ENCODE data around the gene JPH3. TPM values are rescaled to one million over a fixed set of nuclear protein-coding genes. Genes with fewer than 3 reads are reported as not detected.

The JPH3 gene
- polyA plus RNA-seq, 2 of the 4 experiments (the other 2 are of a cell fraction): 0.36 to 1.6 TPM

DNA sequence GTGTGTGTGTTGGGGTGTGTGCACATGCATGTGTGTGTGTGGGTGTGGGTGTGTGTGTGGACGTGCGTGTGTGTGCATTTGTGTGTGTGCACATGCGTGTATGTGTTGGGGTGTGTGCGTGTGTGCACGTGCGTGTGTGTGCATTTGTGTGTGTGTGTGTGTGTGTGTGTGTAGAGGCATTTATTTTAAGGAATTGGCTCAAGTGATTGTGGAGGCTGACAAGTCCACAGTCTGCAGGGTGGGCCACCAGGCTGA lies 37.9 kb upstream of the JPH3 start:
- ATAC-seq: no peak
- no peak overlapping the region for H3K27ac ChIP-seq
- FAIRE-seq: no peak
- H3K4me1 ChIP-seq: no peaks in the 10 kb centered on the region
- TF ChIP-seq CBX8 (IDR thresholded peaks at IDR 0.05): no peak
- TF ChIP-seq, protein P1, sequence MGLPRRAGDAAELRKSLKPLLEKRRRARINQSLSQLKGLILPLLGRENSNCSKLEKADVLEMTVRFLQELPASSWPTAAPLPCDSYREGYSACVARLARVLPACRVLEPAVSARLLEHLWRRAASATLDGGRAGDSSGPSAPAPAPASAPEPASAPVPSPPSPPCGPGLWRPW (IDR thresholded peaks at IDR 0.05): no peak
- TF ChIP-seq ZC3H11A (IDR thresholded peaks at IDR 0.05): no peak
- no peak for TF ChIP-seq ZFP36 (IDR thresholded peaks at IDR 0.05; ENCODE audit: borderline replicate concordance, partially characterized antibody)
- 71% methylated on average over 6 of the region's 6 CpGs for WGBS (ENCODE audit: missing lambda C conversion rate)
- no peak for DNase-seq (ENCODE audit: low read depth in 1 of 2, low spot score in 1 of 2)
- ChIA-PET POLR2A (no interaction called here), CTCF (interaction anchor here (0.7 to 1.8 kb wide), 3 partner anchors 14 to 71 kb away, joined by 3 to 7 read pairs (median 4); no protein-coding TSS in a partner anchor)
- H3K4me2 ChIP-seq: no peak overlapping the region
- H3K4me3 ChIP-seq: no peak overlapping the region
- H3K9me3 ChIP-seq: no peaks in the 10 kb centered on the region

DNA sequence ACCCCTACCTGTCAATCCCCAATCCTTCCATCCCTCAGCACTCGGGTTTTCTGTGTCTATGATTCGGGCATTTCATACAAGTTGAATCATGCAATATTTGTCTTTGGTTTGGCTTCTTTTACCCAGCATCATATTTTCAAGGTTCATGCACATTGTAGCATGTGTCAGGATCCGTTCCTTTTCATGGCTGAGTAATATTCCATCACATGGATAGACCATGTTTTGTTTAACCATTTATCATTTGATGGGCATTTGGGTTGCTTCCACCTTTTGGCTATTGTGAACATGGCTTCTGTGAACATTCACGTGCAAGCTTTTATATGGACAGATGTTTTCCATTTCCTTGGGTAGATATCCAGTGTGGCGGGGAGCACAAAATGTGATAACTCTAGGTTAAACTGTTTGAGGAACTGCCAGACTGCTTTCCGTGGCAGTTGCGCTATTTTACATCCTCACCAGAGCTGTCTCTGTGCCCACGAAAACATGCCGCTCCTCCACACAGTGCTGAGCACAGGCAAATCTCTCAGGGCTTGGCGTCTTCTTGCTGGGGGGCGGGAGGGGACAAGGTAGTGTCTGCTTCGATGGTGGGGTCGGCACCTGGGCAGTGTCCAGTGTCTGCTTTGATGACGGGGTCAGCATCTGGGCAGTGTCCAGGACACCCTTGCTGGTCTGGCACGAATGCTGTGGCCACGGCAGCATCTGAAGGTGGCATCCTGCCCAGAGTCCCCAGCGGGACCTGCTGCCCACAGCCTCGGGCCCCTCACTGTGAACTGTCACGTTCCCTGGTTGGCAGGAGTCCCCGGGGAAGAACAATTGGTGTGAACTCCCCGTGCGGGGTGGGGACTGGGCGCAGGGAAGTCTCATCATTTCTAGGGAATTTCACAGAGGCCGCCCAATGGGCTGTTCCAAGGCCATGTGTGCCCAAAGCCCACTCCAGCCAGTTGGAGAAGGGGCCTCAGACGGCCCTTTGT lies 32.4 kb upstream of the JPH3 start:
- Histone ChIP-seq H3K9me3 (no peaks in the 10 kb centered on the region), H3K27ac (peak overlapping the region in 1 of 2 experiments; percentile 49; a peak in 3 of 6 replicates), H3K4me3 (no peak overlapping the region), H3K4me2 (no peak overlapping the region), H3K4me1 (peaks cover 14% of the 10 kb centered on the region)
- TF ChIP-seq RFX5 (IDR thresholded peaks at IDR 0.05): no peak
- TF ChIP-seq EP300 (IDR thresholded peaks at IDR 0.05): no peak
- no peak for TF ChIP-seq FOXS1 (CRISPR knock-in tag; IDR thresholded peaks at IDR 0.05)
- TF ChIP-seq SMC3 (IDR thresholded peaks at IDR 0.05): no peak
- TF ChIP-seq KDM1A (IDR thresholded peaks at IDR 0.05; ENCODE audit: low read depth): peak; percentile 32; the same call in 1 of the 2 replicates
- ChIA-PET POLR2A (no interaction called here), CTCF (interaction anchor here (0.9 to 4.7 kb wide), 29 partner anchors 8 to 176 kb away, joined by 3 to 65 read pairs (median 6); no protein-coding TSS in a partner anchor)
- DNase-seq (ENCODE audit: low read depth in 1 of 2, low spot score in 1 of 2) (no peak), ATAC-seq (no peak), FAIRE-seq (no peak)
- WGBS (ENCODE audit: missing lambda C conversion rate): 68% methylated on average over 18 of the region's 25 CpGs

DNA sequence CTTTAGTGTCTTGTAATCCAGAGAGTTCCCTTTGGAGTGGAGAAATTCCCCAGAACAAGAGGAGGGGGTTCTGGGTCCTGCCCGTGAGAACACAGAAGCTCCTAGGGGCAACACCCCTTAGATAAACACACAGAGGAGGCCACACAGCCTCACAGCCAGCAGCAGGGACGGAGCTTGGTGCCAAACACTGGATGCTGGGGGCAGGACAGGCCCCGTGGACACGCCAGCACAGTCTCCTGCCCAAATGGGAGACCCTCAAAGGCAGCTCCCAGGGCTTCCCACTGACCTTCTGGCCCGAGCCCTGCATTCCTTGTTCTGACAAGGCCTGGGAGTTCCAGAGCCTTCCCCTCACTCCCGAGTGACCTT lies 31.8 kb upstream of the JPH3 start:
- CTCF ChIA-PET: interaction anchor here (0.8 to 4.7 kb wide), 37 partner anchors 9 to 249 kb away, joined by 3 to 65 read pairs (median 4); no protein-coding TSS in a partner anchor
- TF ChIP-seq, protein P2, sequence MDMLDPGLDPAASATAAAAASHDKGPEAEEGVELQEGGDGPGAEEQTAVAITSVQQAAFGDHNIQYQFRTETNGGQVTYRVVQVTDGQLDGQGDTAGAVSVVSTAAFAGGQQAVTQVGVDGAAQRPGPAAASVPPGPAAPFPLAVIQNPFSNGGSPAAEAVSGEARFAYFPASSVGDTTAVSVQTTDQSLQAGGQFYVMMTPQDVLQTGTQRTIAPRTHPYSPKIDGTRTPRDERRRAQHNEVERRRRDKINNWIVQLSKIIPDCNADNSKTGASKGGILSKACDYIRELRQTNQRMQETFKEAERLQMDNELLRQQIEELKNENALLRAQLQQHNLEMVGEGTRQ (IDR thresholded peaks at IDR 0.05): no peak
- TF ChIP-seq KDM5A (IDR thresholded peaks at IDR 0.05) (no peak), ESRRA (IDR thresholded peaks at IDR 0.05; ENCODE audit: borderline replicate concordance, low read length) (no peak), MAFK (IDR thresholded peaks at IDR 0.05; ENCODE audit: partially characterized antibody) (no peak), NPAS2 (CRISPR knock-in tag; IDR thresholded peaks at IDR 0.05; ENCODE audit: borderline replicate concordance) (no peak), JUN (IDR thresholded peaks at IDR 0.05) (no peak)
- TF ChIP-seq, protein P3, sequence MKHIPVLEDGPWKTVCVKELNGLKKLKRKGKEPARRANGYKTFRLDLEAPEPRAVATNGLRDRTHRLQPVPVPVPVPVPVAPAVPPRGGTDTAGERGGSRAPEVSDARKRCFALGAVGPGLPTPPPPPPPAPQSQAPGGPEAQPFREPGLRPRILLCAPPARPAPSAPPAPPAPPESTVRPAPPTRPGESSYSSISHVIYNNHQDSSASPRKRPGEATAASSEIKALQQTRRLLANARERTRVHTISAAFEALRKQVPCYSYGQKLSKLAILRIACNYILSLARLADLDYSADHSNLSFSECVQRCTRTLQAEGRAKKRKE (CRISPR knock-in tag; IDR thresholded peaks at IDR 0.05; ENCODE audit: low read depth): no peak
- DNase-seq (ENCODE audit: low read depth in 1 of 2, low spot score in 1 of 2): no peak
- POLR2A ChIA-PET: interaction anchor here (0.6 to 1.6 kb wide), 2 partner anchors 11 to 71 kb away, joined by 3 to 6 read pairs; no protein-coding TSS in a partner anchor
- Histone ChIP-seq H3K4me3 (no peak overlapping the region), H3K4me2 (peak overlapping the region; percentile 40; the same call in 2 of the 3 replicates), H3K27ac (peak overlapping the region in 1 of 2 experiments; percentile 49; a peak in 3 of 6 replicates), H3K9me3 (no peaks in the 10 kb centered on the region), H3K4me1 (peaks cover 14% of the 10 kb centered on the region)
- ATAC-seq: peak; percentile 5 to 20; a peak in 3 of 6 replicates
- 35% methylated on average over 6 of the region's 6 CpGs for WGBS (ENCODE audit: missing lambda C conversion rate)
- FAIRE-seq: no peak
